ENCODE data around the gene PKN2. TPM values are rescaled to one million over a fixed set of nuclear protein-coding genes. Genes with fewer than 3 reads are reported as not detected.
"Not testable (repeated sequence)": the region's sequence is repeated elsewhere in the genome, so short reads cannot be mapped to it uniquely, and the experiment has no call there.

PKN2 gene
- total RNA-seq, 4 donors from 2014 or later: 33.5 to 77.7 (median 52.9) TPM

- Histone ChIP-seq H3K27me3 (no peaks in the 10 kb centered on the region), H3K27ac (no peak overlapping the region), H3K4me1 (no peaks in the 10 kb centered on the region), H3K36me3 (no peaks in the 10 kb centered on the region), H3K4me3 (no peak overlapping the region), H3K9me3 (no peaks in the 10 kb centered on the region)
- TF ChIP-seq, protein P1, sequence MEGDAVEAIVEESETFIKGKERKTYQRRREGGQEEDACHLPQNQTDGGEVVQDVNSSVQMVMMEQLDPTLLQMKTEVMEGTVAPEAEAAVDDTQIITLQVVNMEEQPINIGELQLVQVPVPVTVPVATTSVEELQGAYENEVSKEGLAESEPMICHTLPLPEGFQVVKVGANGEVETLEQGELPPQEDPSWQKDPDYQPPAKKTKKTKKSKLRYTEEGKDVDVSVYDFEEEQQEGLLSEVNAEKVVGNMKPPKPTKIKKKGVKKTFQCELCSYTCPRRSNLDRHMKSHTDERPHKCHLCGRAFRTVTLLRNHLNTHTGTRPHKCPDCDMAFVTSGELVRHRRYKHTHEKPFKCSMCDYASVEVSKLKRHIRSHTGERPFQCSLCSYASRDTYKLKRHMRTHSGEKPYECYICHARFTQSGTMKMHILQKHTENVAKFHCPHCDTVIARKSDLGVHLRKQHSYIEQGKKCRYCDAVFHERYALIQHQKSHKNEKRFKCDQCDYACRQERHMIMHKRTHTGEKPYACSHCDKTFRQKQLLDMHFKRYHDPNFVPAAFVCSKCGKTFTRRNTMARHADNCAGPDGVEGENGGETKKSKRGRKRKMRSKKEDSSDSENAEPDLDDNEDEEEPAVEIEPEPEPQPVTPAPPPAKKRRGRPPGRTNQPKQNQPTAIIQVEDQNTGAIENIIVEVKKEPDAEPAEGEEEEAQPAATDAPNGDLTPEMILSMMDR (IDR thresholded peaks at IDR 0.05): no peak
- DNase-seq: no peak
- intact Hi-C loops (cut with DNase I; ENCODE audit: low total_unique reads): no loop called here
Measured at GRCh38 chr1:88812366-88812765, 128.3 kb downstream of the PKN2 start.

DNA sequence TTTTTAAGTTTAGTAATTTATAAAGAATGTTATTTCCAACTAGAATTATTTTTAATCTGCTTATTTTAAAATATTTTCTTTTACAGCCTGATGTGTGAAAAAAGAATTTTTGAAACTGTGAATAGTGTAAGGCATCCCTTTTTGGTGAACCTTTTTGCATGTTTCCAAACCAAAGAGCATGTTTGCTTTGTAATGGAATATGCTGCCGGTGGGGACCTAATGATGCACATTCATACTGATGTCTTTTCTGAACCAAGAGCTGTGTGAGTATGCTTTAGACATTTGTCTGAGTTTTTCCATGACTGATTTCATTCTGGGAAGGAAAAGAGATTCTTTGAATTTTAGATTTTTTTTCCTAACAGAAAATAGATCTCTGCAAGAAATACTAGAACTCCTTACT lies 129.4 kb downstream of the PKN2 start:
- no peaks in the 10 kb centered on the region for H3K4me1 ChIP-seq
- no peak overlapping the region for H3K27ac ChIP-seq
- H3K4me3 ChIP-seq: no peak overlapping the region
- TF ChIP-seq, protein P1 (IDR thresholded peaks at IDR 0.05): no peak
- TF ChIP-seq POLR2A (IDR thresholded peaks at IDR 0.05): no peak
- H3K27me3 ChIP-seq: no peaks in the 10 kb centered on the region
- intact Hi-C loops (cut with DNase I; ENCODE audit: low total_unique reads): no loop called here
- H3K36me3 ChIP-seq: no peaks in the 10 kb centered on the region
- DNase-seq: no peak
- H3K9me3 ChIP-seq: no peaks in the 10 kb centered on the region

DNA sequence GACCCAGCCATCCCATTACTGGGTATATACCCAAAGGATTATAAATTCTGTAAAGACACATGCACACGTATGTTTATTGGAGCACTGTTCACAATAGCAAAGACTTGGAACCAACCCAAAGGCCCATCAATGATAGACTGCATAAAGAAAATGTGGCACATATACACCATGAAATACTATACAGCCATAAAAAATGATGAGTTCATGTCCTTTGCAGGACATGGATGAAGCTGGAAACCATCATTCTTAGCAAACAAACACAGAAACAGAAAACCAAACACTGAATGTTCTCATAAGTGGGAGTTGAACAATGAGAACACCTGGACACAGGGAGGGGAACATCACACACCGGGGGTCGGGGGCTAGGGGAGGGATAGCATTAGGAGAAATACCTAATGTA lies 135.6 kb downstream of the PKN2 start:
- DNase-seq; H3K9me3 ChIP-seq; H3K27ac ChIP-seq; H3K4me1 ChIP-seq; H3K27me3 ChIP-seq; H3K36me3 ChIP-seq; H3K4me3 ChIP-seq; intact Hi-C loops (cut with DNase I; ENCODE audit: low total_unique reads): not testable (repeated sequence)

- H3K9me3 ChIP-seq: no peaks in the 10 kb centered on the region
- peaks cover 0 to 3% of the 10 kb centered on the region in 2 donors for H3K36me3 ChIP-seq
Measured at GRCh38 chr1:88825721-88826120, 141.6 kb downstream of the PKN2 start.

GRCh38 chr1:88847643-88848042 lies 163.6 kb downstream of the PKN2 start:
- H3K27ac ChIP-seq: no peak overlapping the region
- no peaks in the 10 kb centered on the region for H3K4me1 ChIP-seq
- no peaks in the 10 kb centered on the region for H3K9me3 ChIP-seq
- H3K4me3 ChIP-seq: no peak overlapping the region
- H3K36me3 ChIP-seq: no peaks in the 10 kb centered on the region
- H3K27me3 ChIP-seq: no peaks in the 10 kb centered on the region
- intact Hi-C loops (cut with DNase I; ENCODE audit: low total_unique reads): no loop called here
- no peak for DNase-seq
- TF ChIP-seq, protein P1 (IDR thresholded peaks at IDR 0.05): no peak
- TF ChIP-seq POLR2A (IDR thresholded peaks at IDR 0.05): no peak

More at GRCh38 chr1:88825721-88826120, 141.6 kb downstream of the PKN2 start:
- Histone ChIP-seq H3K27ac (no peak overlapping the region), H3K4me1 (no peaks in the 10 kb centered on the region), H3K27me3 (no peaks in the 10 kb centered on the region), H3K4me3 (no peak overlapping the region)
- DNase-seq: no peak
- intact Hi-C loops (cut with DNase I; ENCODE audit: low total_unique reads): no loop called here
- no peak for TF ChIP-seq POLR2A (IDR thresholded peaks at IDR 0.05)
- TF ChIP-seq, protein P1 (IDR thresholded peaks at IDR 0.05): no peak
